ENCODE measurements around the gene DHRS13.

GRCh38 chr17:28928061-28928460, 25.2 kb upstream of the DHRS13 start:
- TF ChIP-seq EGR1 (IDR thresholded peaks at IDR 0.05; ENCODE audit: low read depth in 2 of 2) (no peak), SP1 (IDR thresholded peaks at IDR 0.05) (no peak), CTCF (IDR thresholded peaks at IDR 0.05; ENCODE audit: low read depth, low read length, missing input control) (no peak), TAF1 (conservative IDR thresholded peaks at IDR 0.05) (no peak), YY1 (IDR thresholded peaks at IDR 0.05) (no peak), MAX (IDR thresholded peaks at IDR 0.05) (no peak), REST (IDR thresholded peaks at IDR 0.05) (no peak), FOXA1 (IDR thresholded peaks at IDR 0.05) (no peak), GABPA (IDR thresholded peaks at IDR 0.05 in 1 of 2, conservative IDR thresholded peaks at IDR 0.05 in 1 of 2) (no peak)
